Stimulated activated CD4-positive, alpha-beta T cell treated with anti-CD3 and anti-CD28 coated beads, Interleukin-15, amount 100 ng/mL, for 24 hours (primary cell): ENCODE results near the gene DPH1.

Experiments used
- DNase-seq: peaks from one replicate; pipeline ENCODE4 v3.0.0-alpha.2; 2020

Gene DPH1

GRCh38 chr17:2050300-2051060 lies 20.5 kb downstream of the DPH1 start:
- peak; percentile 74 for DNase-seq

- peak; percentile 36 for DNase-seq
These were observed 21.3 kb downstream of the DPH1 start for GRCh38 chr17:2051061-2051932.

GRCh38 chr17:2051933-2052559 lies 22.1 kb downstream of the DPH1 start:
- DNase-seq: no peak

- DNase-seq: peak; percentile 88
These were observed 23.7 kb downstream of the DPH1 start for GRCh38 chr17:2053380-2054261.

- peak; percentile 69 for DNase-seq
These were observed 24.2 kb downstream of the DPH1 start for GRCh38 chr17:2054262-2054511.

- peak; percentile 86 for DNase-seq
These were observed 24.7 kb downstream of the DPH1 start, which contains the start of gene HIC1 for GRCh38 chr17:2054512-2055291. Gene HIC1 (plus strand): TSS chr17:2055103. CDS start chr17:2056691, 1,588 bp downstream.

- DNase-seq: peak; percentile 69
These were observed 25.6 kb downstream of the DPH1 start for GRCh38 chr17:2055292-2056205.

GRCh38 chr17:2056206-2057174 lies 26.5 kb downstream of the DPH1 start:
- peak; percentile 68 for DNase-seq

- DNase-seq: no peak
These were observed 27.3 kb downstream of the DPH1 start for GRCh38 chr17:2057175-2057759.

- DNase-seq: no peak
These were observed 28.0 kb downstream of the DPH1 start for GRCh38 chr17:2057760-2058585.

- peak; percentile 80 for DNase-seq
These were observed 28.9 kb downstream of the DPH1 start for GRCh38 chr17:2058586-2059546.

GRCh38 chr17:2059547-2060384 lies 29.8 kb downstream of the DPH1 start:
- no peak for DNase-seq

GRCh38 chr17:2060385-2060658 lies 30.4 kb downstream of the DPH1 start:
- no peak for DNase-seq

- DNase-seq: no peak
These were observed 30.9 kb downstream of the DPH1 start for GRCh38 chr17:2060681-2061440.

- no peak for DNase-seq
These were observed 31.5 kb downstream of the DPH1 start for GRCh38 chr17:2061441-2061958.
